ENCODE measurements around the gene NAGK.
"Not testable (repeated sequence)": the region's sequence is repeated elsewhere in the genome, so short reads cannot be mapped to it uniquely, and the experiment has no call there.

Gene NAGK

DNA sequence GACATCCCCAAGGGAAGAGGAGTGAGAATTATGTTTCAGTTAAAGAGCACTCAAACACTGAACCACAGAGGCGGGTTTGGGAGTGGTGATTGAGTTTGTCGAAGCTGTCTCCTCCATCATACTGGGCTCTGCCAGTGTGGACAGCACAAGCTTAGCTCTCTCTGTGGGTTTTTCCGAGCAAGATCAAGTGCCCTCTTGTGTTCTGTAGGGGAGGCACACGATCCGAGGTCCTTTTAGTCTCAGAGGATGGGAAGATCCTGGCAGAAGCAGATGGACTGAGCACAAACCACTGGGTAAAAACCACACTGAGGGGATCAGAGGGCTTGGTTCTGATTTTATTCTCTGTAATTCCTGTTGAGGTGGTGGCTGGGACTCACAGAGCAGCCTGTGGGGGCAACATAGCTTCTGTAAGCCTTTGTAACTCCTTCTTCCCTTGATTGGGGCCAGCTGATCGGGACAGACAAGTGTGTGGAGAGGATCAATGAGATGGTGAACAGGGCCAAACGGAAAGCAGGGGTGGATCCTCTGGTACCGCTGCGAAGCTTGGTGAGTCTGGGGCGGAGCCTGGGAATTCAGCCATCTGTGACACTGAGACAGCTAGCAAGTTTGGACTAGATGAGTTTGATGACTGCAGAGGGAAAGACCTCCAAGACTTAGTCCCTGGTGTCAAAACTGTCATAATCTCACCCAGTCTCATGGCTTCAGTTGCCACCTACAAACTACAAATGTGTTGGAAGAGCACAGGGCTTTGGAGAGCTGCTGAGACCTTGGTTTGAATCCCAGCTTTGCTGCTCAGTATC is 2.0 kb downstream of the NAGK start:
- DNase-seq: no peak

- DNase-seq: no peak
Observed at GRCh38 chr2:71071681-71072398, 3.4 kb downstream of the NAGK start.

DNA sequence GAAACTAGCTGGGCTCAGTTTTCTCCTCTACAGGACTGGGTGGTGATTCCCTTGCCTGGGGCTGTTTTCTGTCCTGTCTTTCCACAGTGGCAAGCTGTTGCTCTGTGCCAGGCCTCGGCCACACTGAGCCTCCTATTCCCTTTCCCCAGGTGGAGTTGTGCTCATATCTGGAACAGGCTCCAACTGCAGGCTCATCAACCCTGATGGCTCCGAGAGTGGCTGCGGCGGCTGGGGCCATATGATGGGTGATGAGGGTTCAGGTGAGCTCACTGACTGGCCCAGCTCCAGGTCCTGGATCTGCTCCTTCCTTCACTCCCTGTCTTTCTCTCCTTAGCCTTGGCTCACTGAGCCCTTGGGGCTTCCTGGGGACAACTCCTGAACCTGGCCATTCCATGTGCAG is 4.0 kb downstream of the NAGK start:
- DNase-seq: no peak

DNA sequence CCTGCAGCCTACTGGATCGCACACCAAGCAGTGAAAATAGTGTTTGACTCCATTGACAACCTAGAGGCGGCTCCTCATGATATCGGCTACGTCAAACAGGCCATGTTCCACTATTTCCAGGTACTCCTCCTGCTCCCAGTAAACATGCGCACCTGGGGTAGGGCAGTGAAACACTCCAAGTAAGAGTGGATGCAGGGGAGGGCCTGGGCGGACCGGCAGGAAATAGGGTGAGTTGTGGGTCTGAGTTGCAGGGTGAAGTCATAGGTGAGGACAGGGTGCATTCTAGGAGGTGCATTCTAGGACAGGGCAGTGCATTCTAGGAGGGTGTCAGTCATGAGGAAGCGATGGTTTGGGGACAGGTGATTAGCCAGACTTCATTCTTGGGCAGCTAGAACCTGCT is 5.0 kb downstream of the NAGK start:
- DNase-seq: no peak

DNA sequence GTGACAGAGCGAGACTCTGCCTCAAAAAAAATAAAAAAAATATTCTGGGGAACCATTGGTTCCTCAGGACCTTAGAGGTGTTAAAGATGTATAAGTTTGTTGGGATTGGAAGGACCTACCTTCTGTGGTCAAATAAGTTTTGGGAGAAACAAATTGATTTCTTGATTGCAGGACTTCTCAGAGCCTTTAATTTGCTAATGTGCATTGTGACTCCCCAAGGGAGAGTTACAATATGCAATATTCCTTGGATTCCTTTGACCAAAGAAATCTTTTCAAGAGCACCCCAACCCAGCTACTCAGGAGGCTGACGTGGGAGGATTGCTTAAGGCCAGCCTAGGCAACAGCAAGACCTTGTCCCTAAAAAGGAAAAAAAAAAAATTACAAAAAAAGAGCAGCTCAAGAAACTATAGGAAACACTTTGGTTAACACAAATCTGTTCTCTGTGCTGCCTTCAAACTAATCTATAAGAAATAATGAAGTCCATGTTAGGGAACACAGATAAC is 6.5 kb downstream of the NAGK start:
- DNase-seq: no peak

DNA sequence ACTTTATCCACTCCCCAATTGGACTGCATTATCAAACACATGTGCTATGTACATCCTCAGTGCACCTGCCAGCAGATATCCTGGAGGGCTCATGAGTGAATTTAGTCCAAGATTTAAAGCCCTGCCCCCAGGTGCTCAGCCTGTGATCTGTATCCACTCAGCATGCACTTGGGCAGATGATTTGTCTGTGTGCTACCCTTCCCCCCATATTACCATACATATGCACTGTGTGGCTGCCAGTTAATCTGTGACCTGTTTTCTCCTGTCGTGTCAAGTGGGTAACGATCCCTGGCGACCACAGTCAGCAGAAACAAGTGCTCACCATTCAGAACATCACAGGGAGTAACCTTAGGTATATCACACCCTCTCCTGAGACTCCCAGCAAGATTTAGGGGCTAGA is 10.2 kb downstream of the NAGK start:
- DNase-seq: no peak

GRCh38 chr2:71082402-71083252 is 14.2 kb downstream of the NAGK start:
- no peak for DNase-seq

DNA sequence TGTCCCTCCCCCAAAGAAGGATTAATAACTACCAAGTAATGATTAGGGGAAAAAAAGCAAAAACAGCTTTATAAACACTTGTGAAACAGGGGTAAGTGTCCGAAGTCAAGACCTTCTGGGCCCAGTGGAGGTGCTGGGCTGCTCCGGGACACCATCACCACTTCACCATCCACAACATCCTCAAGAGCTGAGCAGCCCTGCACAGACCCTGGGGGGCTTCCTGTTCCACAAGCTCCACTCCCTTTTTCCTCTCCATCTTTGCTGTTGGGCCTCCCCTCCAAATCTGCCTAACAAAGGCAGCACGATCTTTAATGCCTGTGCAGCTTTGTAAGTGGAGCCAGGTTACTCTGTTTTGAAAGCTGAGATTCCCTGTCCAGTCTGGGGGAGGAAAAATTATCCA is 14.8 kb downstream of the NAGK start:
- DNase-seq: not testable (repeated sequence)

DNA sequence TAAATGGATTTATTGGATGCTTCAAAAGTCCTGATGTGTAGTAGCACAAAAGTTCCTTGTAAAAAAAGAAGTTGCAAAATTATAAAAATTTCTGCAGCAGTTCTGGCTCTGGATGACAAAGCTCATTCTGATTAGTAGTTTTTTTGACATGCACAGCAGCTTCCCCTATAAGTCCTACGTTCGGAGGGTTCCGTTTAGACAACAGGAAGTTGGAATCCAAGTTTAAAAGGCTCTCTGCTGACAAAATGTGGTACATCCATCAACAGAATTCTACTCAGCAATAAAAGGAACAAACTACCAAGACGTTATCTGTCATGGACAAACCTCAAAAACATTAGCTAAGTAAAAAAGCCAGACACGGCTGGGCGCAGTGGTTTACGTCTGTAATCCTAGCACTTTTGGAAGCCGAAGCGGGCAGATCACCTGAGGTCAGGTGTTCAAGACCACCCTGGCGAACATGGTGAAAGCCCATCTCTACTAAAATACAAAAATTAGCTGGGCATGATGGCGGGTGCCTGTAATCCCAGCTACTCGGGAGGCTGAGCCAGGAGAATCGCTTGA is 15.4 kb downstream of the NAGK start:
- not testable (repeated sequence) for DNase-seq

DNA sequence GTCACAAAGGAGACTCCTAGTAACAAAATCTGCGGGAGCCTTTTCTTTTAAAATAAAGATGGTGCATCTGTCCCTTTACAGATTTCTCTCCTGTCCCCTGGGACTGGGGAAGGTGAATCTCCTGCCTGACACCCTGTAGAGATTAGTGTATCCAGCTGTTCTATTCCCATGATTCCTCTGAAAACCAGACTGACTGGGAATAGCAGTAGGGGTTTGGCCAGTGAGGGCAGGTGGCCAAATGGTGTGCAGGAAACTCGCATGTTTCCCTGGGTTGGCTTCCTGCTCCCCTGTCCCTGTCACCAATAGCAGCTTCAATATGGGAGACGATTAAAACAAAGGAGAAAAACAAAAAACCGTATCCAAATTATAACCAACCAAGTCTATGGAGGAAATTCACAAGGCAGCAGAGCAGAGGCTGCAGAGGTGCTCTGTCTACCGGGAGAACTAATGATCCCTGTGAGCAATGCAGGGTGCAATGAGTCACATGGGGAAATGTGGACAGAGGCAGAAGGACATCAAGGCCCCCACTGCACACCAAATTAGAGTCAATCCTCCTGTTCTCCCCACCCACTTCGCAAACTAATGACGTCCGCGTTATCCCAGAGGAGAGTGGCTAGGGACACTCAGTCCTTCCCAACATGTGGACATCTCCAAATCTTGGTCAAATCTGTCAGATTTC is 17.0 kb downstream of the NAGK start:
- not testable (repeated sequence) for DNase-seq

GRCh38 chr2:71089475-71089874 is 21.0 kb downstream of the NAGK start:
- not testable (repeated sequence) for DNase-seq

DNA sequence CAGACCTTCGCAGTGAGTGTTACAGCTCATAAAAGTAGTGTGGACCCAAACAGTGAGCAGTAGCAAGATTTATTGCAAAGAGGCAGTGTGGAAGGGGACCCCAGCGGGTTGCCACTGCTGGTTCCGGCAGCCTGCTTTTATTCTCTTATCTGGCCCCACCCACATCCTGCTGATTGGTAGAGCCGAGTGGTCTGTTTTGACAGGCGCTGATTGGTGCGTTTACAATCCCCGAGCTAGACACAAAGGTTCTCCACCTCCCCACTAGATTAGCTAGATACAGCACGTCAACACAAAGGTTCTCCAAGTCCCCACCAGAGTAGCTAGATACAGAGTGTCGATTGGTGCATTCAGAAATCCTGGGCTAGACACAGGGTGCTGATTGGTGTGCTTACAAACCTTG is 23.4 kb downstream of the NAGK start:
- DNase-seq: not testable (repeated sequence)

DNA sequence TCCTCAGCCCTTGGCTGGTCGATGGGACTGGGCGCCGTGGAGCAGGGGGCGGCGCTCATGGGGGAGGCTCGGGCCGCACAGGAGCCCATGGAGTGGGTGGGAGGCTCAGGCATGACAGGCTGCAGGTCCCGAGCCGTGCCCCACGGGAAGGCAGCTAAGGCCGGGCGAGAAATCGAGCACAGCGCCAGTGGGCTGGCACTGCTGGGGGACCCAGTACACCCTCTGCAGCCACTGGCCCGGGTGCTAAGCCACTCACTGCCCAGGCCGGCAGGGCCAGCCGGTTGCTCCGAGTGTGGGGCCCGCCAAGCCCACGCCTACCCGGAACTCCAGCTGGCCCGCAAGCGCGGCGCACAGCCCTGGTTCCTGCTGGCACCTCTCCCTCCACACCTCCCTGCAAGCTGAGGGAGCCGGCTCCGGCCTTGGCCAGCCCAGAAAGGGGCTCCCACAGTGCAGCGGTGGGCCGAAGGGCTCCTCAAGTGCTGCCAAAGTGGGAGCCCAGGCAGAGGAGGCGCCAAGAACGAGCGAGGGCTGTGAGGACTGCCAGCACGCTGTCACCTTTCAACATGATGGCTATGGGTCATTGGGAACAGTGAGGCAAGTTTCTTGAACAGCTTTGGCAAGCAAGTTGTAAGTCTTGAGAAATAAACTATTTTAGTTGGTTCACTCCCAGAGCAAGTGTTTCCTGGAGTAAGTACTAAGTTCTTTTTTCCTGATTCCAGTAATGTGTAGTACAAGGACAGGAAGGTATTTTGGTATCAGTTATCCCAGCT is 24.2 kb downstream of the NAGK start:
- DNase-seq: not testable (repeated sequence)

DNA sequence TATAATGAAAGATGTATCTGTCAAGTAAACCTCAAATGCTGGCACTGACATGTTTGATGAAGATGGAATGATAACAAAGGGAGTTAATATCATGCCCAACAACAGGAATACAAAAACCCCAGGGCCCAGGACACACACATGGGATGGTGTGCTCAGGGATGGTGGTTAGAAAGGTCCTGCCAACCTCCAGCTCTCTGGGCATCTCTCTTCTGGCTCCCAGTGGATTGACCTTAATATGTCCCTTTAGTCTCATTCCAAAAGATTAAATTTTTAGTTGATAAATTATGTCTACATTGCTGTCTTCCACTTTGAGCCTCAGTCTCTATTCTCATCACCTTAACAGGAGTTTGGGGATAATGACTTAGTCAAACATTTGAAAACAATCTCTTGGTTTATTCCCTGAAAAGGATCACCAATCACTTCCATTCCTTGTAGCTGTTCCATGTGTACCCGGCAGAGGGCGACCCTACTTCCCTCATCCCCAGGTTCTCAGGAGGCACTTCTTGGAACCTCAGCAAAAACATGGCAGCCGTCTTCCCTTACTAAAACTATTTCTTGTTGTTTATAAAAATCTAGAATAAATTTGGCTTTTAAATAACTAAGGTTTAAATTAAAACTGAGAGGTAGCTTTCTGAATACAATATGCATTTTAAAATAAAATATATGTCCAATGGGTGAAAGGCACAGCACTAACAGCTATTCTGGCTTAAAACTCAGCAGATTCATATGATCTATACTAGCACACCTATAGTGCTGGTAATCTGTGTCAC is 31.9 kb downstream of the NAGK start:
- DNase-seq: no peak

DNA sequence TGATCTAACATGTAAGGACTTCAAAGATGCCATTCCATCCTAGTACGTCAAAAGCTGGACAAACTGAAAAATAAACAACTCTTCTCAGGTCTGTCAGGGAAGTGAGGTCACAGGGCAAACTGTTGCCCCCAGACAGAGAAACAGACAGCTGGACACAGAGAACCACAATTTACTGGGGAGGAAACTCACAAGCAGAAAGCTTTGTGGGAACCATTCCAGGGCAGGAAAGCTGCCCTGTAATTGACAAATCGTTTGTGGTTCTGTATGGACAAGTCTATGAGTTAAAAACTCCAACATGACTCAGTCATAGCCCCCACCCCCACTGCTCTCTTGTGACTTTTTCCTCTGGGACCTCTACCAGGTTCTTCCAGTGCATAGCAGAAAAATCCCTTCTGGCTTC is 33.2 kb downstream of the NAGK start:
- DNase-seq: peak; percentile 56

DNA sequence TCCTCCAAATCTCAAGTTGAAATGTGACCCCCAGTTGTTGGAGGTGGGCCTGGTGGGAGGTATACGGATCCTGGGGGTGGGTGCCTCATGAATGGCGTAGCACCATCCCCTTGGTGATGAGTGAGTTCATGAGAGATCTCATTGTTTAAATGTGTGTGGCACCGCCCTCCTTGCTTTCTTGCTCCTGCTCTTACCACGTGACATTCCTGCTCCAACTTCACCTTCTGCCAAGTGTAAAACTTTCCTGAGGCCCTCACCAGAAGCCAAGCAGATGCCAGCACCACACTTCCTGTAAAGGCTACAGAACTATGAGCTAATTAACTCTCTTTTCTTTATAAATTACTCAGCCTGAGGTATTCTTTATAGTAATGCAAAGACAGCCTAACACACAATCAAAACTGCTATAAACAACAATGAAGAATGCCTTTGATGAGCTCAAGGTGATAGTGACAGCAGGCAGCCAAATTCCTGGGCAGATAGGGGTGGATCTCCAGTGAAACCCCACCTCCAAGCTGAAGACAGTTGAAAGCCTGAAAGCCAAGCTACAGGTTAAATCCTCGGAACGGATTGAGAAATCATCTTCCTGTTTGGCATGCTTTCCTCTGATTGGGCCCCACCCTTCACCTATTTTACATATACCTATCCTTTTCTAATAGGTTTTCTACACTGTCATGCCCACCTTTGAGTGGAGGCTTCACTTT is 34.7 kb downstream of the NAGK start:
- no peak for DNase-seq

GRCh38 chr2:71103809-71104208 is 35.4 kb downstream of the NAGK start:
- DNase-seq: no peak

DNA sequence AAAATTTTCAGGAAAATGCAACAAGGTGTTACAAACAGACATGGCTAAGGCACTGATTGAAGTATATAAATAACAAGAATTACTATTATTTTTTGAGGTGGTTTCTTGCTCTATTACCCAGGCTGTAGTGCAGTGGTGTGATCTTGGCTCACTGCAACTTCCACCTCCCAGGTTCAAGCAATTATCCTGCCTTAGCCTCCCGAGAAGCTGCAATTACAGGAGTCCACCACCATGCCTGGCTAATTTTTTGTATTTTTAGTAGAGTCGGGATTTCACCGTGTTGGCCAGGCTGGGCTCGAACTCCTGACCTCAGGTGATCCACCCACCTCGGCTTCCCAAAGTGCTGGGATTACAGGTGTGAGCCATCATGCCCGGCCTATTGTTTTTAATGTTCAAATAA is 38.0 kb downstream of the NAGK start:
- DNase-seq: not testable (repeated sequence)

DNA sequence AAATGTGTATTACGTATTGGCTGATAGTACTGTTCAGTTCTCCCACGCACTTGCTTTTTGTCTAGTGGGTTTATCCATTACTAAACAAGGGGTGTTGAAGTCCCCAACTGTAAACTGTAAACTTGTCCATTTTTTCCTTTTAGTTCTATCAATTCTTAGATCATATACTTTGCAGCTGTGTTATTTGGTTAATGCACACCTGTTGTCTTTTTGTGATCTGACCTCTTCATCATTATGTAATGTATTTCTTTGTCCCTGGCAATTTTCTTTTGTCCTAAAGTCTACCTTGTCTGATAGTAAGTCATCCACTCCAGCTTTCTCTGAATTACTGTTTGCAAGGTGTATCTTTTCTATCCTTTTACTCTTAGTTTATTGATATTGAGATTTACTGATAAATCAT is 39.6 kb downstream of the NAGK start:
- no peak for DNase-seq

- DNase-seq: no peak
Observed at GRCh38 chr2:71113843-71114242, 45.4 kb downstream of the NAGK start.
